ENCODE measurements around the gene LIMK1.

DNA sequence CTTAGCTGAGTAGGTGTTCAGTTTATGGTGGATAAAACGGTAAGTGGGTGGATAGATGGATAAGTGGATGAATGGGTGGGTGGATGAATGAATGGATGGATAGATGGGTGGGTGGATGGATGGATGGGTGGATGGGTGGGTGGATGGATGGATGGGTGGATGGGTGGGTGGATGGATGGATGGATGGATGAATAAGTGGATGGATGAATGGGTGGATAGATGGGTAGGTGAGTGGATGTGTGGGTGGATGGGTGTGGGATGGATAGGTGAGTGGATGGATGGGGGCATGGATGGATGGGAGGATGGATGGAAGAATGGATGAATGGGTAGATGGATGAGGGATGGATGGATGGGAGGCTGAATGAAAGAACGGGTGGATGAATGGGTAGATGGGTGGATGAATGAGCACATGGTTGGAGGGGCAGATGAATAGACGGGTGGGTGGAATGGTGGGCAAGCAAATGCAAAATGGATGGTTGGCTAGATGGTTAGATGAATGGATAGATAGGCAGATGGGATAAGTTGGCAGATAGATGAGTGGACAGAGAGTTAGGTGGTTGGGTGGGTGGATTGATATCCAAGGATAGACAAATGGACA, 29.9 kb upstream of the LIMK1 start:
- no peak for TF ChIP-seq EZH2phosphoT487 (conservative IDR thresholded peaks at IDR 0.05; ENCODE audit: low read length)
- TF ChIP-seq, protein P1, sequence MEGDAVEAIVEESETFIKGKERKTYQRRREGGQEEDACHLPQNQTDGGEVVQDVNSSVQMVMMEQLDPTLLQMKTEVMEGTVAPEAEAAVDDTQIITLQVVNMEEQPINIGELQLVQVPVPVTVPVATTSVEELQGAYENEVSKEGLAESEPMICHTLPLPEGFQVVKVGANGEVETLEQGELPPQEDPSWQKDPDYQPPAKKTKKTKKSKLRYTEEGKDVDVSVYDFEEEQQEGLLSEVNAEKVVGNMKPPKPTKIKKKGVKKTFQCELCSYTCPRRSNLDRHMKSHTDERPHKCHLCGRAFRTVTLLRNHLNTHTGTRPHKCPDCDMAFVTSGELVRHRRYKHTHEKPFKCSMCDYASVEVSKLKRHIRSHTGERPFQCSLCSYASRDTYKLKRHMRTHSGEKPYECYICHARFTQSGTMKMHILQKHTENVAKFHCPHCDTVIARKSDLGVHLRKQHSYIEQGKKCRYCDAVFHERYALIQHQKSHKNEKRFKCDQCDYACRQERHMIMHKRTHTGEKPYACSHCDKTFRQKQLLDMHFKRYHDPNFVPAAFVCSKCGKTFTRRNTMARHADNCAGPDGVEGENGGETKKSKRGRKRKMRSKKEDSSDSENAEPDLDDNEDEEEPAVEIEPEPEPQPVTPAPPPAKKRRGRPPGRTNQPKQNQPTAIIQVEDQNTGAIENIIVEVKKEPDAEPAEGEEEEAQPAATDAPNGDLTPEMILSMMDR (IDR thresholded peaks at IDR 0.05; ENCODE audit: insufficient read depth, low read length, poor library complexity, severe bottlenecking) = no peak
